HG03280 (cell line): ENCODE measurements around the gene USP43.
"Not testable (repeated sequence)": the region's sequence is repeated elsewhere in the genome, so short reads cannot be mapped to it uniquely, and the experiment has no call there.

ENCODE experiments used
- ATAC-seq: cut with Tn5 transposase; IDR thresholded peaks from one replicate; pipeline ENCODE4 v1.9.1; 2021; ENCODE audit warnings: mild to moderate bottlenecking, moderate library complexity; ENCODE audit not compliant: unreplicated experiment

Gene USP43, protein sequence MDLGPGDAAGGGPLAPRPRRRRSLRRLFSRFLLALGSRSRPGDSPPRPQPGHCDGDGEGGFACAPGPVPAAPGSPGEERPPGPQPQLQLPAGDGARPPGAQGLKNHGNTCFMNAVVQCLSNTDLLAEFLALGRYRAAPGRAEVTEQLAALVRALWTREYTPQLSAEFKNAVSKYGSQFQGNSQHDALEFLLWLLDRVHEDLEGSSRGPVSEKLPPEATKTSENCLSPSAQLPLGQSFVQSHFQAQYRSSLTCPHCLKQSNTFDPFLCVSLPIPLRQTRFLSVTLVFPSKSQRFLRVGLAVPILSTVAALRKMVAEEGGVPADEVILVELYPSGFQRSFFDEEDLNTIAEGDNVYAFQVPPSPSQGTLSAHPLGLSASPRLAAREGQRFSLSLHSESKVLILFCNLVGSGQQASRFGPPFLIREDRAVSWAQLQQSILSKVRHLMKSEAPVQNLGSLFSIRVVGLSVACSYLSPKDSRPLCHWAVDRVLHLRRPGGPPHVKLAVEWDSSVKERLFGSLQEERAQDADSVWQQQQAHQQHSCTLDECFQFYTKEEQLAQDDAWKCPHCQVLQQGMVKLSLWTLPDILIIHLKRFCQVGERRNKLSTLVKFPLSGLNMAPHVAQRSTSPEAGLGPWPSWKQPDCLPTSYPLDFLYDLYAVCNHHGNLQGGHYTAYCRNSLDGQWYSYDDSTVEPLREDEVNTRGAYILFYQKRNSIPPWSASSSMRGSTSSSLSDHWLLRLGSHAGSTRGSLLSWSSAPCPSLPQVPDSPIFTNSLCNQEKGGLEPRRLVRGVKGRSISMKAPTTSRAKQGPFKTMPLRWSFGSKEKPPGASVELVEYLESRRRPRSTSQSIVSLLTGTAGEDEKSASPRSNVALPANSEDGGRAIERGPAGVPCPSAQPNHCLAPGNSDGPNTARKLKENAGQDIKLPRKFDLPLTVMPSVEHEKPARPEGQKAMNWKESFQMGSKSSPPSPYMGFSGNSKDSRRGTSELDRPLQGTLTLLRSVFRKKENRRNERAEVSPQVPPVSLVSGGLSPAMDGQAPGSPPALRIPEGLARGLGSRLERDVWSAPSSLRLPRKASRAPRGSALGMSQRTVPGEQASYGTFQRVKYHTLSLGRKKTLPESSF

DNA sequence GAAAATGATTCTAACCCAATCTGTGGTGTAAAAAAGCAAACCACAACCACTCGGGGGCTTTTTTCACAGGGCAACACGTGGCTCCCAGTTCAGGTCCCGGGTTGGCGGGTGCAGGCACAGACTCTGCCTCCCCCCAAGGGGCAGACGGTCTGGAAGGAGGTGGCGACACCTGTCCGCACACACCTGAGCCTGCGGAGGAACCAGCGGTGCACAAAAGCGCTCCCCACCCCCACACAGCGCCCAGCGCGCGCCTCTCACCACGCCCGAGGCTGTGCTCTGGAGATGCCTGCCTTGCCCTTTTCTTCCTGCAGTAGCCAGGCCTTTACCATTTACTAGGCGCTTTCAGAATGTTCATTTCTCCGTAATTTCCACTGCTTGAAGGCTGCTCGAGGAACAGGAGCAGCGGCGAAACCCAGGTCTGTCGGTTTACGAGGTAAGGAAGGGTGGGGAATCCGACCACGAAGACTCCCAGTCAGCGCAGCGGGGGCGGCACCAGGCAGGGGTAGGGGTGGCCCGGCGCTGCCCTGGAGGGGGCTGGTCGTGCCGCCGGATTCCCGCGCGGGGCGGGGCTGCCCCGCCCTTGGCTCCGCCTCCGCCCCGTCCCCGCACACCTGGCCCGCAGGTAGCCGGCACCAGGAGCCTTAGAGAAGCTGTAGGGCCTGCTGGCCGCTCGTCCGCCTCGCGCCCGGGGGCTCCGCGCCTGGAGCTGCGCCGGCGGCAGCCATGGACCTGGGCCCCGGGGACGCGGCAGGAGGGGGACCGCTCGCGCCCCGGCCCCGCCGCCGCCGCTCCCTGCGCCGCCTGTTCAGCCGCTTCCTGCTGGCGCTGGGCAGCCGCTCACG is at the start of gene USP43:
Gene USP43 (plus strand): TSS at position 608 of the 842 bp plus-strand sequence. CDS start 116 bp downstream, at position 724.
- ATAC-seq = no peak

- ATAC-seq = not testable (repeated sequence)
These were observed 47.7 kb upstream of the USP43 start for GRCh38 chr17:9597638-9598037.

- ATAC-seq = no peak
These were observed 46.7 kb upstream of the USP43 start for GRCh38 chr17:9598661-9599060.

- ATAC-seq = not testable (repeated sequence)
These were observed 40.7 kb upstream of the USP43 start for GRCh38 chr17:9604583-9604982.

DNA sequence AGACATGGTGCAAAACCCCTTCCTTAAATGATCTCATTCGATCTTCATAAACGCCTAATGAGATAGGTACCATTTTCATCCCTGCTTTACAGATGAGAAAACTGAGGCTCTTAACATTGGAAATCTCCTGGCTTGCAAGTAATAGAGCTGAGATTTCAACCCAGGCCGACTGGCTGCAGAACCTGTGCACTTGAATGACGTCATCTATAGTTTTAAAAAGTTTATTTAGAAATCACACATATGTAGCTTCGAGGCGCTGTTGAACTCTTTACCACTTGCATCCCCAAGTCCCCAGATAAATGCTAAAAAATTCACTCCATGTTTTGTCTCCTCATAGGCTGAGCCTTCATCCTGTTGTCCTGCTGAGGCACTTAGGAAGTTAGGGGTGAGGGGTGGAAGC is 38.9 kb upstream of the USP43 start:
- no peak for ATAC-seq

DNA sequence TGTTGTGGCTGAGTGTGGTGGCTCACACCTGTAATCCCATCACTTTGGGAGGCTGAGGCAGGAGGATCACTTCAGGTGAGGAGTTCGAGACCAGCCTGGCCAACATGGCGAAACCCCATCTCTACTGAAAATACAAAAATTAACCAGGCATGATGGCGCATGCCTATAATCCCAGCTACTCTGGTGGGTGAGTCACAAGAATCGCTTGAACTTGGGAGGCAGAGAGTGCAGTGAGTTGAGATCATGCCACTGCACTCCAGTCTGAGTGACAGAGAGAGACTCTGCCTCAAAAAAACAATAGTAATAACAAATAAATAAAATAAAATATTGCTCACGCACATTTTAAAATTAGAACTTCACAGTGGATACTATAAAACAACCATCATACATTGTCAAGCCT is 38.3 kb upstream of the USP43 start:
- not testable (repeated sequence) for ATAC-seq

GRCh38 chr17:9611557-9611956 is 33.8 kb upstream of the USP43 start:
- ATAC-seq = no peak

DNA sequence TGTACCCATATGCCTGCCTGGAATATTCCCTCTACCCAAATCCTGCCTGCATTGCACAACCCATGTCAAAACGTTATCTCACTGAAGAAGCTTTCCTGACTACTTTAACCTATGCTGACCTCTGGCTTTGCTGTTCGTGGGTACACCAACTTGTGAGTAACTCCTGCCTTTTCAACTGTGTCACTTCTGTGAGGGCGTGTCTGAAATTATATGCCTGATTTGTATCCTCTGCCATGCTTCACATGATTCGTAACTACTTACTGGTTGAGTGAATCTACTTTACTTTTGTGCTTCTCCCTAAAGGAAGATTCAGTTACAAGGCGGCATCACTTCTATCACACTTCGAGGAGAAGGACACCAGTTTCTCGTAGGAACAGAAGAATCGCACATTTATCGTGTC is 33.3 kb upstream of the USP43 start:
- ATAC-seq = no peak

DNA sequence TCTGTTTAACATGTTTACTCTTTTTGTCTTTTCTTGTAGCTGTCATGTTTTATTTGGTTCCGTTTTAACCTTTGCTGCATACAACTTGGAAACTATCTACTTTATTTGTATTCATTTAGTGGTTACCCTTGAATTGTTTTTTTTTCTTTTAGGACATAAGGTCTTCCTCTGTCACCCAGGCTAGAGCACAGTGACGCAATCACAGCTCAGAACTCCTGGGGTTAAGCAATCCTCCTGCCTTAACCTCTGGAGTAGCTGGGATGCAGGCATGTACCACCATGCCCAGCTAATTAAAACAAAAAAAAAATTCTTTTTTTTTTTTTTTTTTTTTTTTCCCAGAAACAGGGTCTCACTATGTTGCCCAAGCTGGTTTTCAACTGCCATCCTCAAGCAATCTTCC is 29.8 kb upstream of the USP43 start:
- ATAC-seq = no peak

DNA sequence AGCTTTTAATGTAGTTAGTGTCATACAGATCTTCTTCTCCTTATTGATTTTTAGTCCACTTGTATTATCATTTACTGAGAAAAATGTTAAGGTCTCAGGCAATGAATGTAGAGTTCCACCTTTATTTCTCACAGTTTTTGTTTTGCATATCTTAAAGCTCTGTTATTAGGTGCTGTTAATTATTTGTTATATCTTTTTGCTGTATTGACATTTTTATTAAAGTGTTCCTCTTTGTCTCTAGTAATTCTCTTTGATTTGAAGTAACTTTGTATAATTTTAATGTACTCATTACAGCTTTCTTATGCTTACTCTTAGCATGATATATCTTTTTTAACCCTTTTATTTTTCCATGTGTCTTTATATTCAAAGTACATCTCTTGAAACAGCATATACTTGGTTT is 22.4 kb upstream of the USP43 start:
- ATAC-seq = no peak

DNA sequence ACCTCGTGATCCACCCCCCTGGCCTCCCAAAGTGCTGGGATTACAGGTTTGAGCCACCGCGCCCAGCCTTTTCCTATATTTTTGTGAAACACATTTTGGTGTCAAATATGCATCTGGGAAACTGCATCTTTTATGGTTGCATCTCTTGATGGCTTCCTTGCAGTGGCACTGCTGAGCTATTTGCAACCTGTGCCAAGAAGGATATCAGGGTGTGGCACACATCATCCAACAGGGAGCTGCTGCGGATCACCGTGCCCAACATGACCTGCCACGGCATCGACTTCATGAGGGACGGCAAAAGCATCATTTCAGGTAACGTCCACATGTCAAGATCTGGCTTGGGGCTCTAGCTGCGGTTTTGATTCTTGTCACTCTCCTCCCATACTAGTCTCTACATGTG is 16.8 kb upstream of the USP43 start:
- ATAC-seq = no peak

DNA sequence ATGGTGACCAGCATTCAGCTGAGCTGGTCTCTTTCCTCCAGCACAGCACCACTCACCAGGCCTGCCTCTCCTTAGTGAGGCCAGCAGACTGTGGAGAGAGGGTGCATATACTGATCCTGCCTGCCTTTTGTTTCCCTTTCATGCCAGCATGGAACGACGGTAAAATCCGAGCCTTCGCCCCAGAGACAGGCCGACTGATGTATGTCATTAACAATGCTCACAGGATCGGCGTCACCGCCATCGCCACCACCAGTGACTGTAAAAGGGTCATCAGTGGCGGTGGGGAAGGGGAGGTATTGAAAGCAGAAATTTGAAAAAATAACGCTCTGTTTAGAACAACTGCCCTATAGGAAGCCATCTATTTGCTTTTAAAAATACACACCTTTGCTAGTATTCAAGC is 12.6 kb upstream of the USP43 start:
- ATAC-seq = no peak

DNA sequence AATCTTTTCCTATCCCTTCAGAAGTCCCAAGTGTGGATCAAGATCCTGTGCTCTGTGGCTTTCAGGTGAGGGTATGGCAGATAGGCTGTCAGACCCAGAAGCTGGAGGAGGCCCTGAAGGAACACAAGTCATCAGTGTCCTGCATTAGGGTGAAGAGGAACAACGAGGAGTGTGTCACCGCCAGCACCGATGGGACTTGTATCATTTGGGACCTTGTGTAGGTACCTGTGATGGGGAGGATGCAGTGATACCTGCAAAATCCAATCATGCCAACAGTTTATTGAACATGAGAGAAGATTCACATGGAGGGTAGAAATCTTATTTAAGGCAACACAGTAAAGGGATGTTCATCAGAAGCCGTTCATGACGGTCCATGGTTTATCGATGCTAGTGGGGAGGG is 10.0 kb upstream of the USP43 start:
- ATAC-seq = no peak

DNA sequence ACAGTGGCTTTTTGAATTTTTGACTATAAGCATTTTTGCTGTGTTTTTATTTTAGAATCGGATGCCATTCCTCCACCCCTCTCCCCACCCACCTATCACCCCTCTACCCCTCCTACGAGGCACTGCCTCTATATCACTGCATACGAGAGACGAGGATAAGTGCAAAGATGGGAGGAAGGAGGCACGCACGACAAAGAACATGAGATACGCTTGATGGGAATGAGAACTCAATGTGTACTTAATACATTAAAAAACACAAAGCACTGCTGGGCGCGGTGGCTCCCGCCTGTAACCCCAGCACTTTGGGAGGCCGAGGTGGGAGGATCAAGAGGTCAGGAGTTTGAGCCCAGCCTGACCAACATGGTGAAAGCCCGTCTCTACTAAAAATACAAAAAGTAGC is 8.8 kb upstream of the USP43 start:
- no peak for ATAC-seq

GRCh38 chr17:9640388-9640787 is 4.9 kb upstream of the USP43 start:
- not testable (repeated sequence) for ATAC-seq

GRCh38 chr17:9643611-9644010 is 1.7 kb upstream of the USP43 start:
- no peak for ATAC-seq

GRCh38 chr17:9645851-9646545 is 681 bp downstream of the USP43 start:
- no peak for ATAC-seq

DNA sequence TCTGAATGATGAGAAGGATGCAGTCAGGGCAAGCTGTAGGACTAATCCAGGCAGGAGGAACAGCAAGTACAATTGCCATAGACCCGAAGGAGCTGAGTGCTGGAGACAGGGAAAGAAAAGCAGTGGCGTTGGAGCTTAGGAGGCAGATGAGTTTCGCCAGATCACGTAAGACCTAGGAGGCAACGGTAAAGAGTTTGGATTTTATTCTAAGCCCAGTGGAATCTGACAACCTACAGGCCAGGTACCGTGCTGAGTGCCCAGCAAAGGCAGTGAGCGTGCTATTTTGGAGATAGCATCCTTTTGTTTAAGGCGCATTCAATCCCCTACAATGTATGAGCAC is 1.2 kb downstream of the USP43 start:
- ATAC-seq = no peak

- ATAC-seq = no peak
These were observed 1.7 kb downstream of the USP43 start for GRCh38 chr17:9647014-9647413.

DNA sequence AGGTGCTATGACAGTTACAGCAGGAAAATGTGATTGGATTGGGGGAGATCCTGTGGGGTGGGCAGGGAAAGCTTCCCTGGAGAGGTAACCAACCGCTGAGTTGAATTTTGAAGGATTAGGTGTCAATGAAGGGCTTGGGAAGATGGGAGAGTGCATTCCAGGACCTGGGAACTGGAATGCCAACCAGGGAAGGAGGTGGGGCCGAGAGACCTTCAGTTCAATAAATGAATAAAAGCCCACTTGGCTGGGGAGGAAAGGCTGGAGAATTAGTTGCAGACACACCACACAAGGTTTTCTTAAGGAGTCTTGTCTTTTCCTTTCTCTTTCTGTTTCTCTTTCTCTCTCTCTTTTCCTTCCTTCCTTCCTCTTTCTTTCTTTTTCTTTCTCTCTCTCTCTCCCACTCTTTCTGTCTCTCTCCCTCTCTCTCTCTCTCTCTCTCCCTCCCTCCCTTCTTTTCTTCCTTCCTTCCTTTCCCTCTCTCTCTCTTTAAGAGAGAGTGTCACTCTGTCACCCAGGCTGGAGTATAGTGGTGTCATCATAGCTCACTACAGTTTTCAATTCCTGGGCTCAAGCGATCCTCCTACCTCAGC is 3.3 kb downstream of the USP43 start:
- no peak for ATAC-seq
